ENCODE measurements around the gene BCAS4. TPM values are rescaled to one million over a fixed set of nuclear protein-coding genes. Genes with fewer than 3 reads are reported as not detected.
A peak's percentile ranks its signal among the peaks of the same experiment; 100 is the strongest.

Gene BCAS4
- total RNA-seq, 1 experiment from 2014 or later, result 34.8 TPM

DNA sequence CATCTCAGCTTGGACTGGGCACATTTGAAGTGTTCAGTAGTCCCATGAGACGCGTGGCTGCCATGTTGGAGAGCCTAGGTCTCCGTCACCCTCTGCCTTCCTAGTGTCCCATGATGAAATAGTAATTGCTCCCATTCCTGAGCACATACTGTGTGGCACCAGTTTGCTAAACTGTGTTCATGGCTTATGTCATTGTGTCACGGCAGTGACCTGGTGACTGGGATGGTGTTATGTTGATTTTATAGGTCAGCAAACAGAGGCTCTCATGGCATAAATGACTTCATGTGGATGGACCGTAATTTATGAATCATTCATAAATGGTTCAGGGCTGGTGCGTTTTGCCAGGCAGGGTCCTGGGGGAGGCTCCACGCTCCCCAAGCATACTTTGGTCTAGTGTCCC lies 3.8 kb downstream of the BCAS4 start:
- Histone ChIP-seq H3K4me1 (ENCODE audit: control insufficient read depth, insufficient read depth, low read length) (peaks cover 7% of the 10 kb centered on the region), H3K4me3 (ENCODE audit: low read depth in 2 of 2, low read length in 2 of 2) (no peak overlapping the region), H3K9me3 (ENCODE audit: control insufficient read depth, insufficient read depth, low read depth, low read length) (no peaks in the 10 kb centered on the region), H3K27me3 (ENCODE audit: control insufficient read depth, insufficient read depth, low read length) (no peaks in the 10 kb centered on the region), H3K27ac (ENCODE audit: low read length) (no peak overlapping the region), H3K36me3 (ENCODE audit: control insufficient read depth, insufficient read depth, low read length) (no peaks in the 10 kb centered on the region)
- ChIA-PET POLR2A (no interaction called here), CTCF (no interaction called here)
- BruUV-seq (replicated peaks), result TSS peak; percentile 40
- in situ Hi-C loops (cut with HindIII; ENCODE audit: low pct_unique_long_range_greater_than_20kb, low sequenced_read_pairs) (no loop called here), intact Hi-C loops (cut with micrococcal nuclease; ENCODE audit: unreplicated experiment) (no loop called here)
- TF ChIP-seq TCF7L2 (IDR thresholded peaks at IDR 0.05; ENCODE audit: low read depth, low read length), result no peak
- no peak for ATAC-seq
- DNase-seq (ENCODE audit: low read depth, low spot score), result no peak

DNA sequence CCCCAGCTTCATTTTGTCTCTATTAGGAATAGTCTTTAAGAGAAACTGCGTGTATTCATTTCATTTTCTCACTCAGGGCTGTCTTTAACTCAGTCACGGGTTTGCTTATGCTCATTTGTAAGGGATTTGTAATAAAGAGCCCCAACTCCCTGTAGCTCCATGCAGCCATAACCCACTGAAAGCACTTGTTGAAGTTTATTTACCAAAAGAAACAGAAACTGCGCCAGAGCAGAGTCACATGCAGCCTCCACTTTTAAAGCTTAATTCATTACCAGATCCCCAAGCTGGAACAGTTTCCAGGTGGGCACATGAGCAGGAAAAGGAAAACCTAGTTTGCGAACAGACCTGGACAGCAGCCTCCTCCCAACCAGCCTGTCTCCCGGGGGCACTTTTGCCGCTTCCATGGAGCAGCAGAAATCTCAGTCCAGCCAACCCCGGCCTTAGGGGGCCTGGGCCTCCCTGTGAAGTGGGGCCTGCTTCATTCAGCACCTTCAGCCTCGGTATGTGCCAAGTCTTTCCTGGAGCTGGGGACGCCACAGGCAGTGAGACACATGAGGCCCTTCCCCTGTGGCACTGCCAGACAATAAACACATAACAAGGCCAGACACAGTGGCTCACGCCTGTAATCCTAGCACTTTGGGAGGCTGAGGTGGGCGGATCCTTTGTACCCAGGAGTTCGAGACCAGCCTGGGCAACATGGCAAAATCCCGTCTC lies 4.5 kb downstream of the BCAS4 start:
- DNase-seq (ENCODE audit: low read depth, low spot score) (no peak), ATAC-seq (no peak)
- H3K36me3 ChIP-seq (ENCODE audit: control insufficient read depth, insufficient read depth, low read length), result no peaks in the 10 kb centered on the region
- BruUV-seq (replicated peaks), result no TSS peak
- H3K9me3 ChIP-seq (ENCODE audit: control insufficient read depth, insufficient read depth, low read depth, low read length), result no peaks in the 10 kb centered on the region
- intact Hi-C loops (cut with micrococcal nuclease; ENCODE audit: unreplicated experiment), result no loop called here
- POLR2A ChIA-PET, result no interaction called here
- H3K4me1 ChIP-seq (ENCODE audit: control insufficient read depth, insufficient read depth, low read length), result peaks cover 2% of the 10 kb centered on the region; the same call in 1 of the 2 replicates
- TF ChIP-seq TCF7L2 (IDR thresholded peaks at IDR 0.05; ENCODE audit: low read depth, low read length) (no peak), POLR2AphosphoS5 (IDR thresholded peaks at IDR 0.05; ENCODE audit: low read depth, low read length) (no peak), SIN3A (IDR thresholded peaks at IDR 0.05; ENCODE audit: borderline replicate concordance, insufficient read depth, low read depth, low read length) (no peak)
- TF ChIP-seq, protein P1, sequence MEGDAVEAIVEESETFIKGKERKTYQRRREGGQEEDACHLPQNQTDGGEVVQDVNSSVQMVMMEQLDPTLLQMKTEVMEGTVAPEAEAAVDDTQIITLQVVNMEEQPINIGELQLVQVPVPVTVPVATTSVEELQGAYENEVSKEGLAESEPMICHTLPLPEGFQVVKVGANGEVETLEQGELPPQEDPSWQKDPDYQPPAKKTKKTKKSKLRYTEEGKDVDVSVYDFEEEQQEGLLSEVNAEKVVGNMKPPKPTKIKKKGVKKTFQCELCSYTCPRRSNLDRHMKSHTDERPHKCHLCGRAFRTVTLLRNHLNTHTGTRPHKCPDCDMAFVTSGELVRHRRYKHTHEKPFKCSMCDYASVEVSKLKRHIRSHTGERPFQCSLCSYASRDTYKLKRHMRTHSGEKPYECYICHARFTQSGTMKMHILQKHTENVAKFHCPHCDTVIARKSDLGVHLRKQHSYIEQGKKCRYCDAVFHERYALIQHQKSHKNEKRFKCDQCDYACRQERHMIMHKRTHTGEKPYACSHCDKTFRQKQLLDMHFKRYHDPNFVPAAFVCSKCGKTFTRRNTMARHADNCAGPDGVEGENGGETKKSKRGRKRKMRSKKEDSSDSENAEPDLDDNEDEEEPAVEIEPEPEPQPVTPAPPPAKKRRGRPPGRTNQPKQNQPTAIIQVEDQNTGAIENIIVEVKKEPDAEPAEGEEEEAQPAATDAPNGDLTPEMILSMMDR (IDR thresholded peaks at IDR 0.05), result no peak
- TF ChIP-seq, protein P2, sequence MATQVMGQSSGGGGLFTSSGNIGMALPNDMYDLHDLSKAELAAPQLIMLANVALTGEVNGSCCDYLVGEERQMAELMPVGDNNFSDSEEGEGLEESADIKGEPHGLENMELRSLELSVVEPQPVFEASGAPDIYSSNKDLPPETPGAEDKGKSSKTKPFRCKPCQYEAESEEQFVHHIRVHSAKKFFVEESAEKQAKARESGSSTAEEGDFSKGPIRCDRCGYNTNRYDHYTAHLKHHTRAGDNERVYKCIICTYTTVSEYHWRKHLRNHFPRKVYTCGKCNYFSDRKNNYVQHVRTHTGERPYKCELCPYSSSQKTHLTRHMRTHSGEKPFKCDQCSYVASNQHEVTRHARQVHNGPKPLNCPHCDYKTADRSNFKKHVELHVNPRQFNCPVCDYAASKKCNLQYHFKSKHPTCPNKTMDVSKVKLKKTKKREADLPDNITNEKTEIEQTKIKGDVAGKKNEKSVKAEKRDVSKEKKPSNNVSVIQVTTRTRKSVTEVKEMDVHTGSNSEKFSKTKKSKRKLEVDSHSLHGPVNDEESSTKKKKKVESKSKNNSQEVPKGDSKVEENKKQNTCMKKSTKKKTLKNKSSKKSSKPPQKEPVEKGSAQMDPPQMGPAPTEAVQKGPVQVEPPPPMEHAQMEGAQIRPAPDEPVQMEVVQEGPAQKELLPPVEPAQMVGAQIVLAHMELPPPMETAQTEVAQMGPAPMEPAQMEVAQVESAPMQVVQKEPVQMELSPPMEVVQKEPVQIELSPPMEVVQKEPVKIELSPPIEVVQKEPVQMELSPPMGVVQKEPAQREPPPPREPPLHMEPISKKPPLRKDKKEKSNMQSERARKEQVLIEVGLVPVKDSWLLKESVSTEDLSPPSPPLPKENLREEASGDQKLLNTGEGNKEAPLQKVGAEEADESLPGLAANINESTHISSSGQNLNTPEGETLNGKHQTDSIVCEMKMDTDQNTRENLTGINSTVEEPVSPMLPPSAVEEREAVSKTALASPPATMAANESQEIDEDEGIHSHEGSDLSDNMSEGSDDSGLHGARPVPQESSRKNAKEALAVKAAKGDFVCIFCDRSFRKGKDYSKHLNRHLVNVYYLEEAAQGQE (IDR thresholded peaks at IDR 0.05; ENCODE audit: insufficient read depth in 1 of 2, low read depth in 2 of 2, low read length in 1 of 2), result no peak
- in situ Hi-C loops (cut with HindIII; ENCODE audit: low pct_unique_long_range_greater_than_20kb, low sequenced_read_pairs), result no loop called here
- no peak overlapping the region for H3K4me3 ChIP-seq (ENCODE audit: low read depth in 2 of 2, low read length in 2 of 2)
- H3K27ac ChIP-seq (ENCODE audit: low read length), result no peak overlapping the region; the same call in 1 of the 2 replicates
- H3K27me3 ChIP-seq (ENCODE audit: control insufficient read depth, insufficient read depth, low read length), result no peaks in the 10 kb centered on the region
- CTCF ChIA-PET, result no interaction called here

DNA sequence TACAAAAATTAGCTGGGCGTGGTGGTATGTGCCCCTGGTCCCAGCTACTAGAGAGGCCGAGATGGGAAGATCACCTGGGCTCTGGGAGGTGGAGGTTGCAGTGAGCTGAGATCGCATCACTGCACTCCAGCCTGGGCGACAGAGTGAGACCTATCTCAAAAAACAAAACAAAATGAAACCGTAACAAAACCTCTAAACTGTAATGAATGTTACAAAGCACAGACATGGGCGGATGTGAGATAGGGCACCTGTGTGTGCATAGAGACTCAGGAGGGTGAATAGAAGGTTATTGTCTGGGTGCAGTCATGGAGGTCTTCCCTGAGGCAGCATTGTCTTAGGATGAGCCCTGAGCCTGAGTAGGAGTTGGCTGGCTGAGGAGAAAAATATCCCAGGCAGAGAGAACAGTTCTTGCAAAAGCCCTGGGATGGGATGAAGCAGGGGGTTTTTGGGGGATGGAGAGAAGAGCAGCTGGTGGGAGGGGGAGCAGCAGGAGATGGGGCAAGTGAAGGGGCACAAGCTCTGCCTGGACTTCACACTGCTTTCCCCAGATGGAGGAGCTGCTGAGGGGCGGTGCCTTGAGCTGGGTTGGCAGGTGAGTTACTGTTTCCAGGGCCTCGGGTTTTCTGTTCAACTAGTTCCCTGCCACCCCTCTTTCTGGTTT lies 5.2 kb downstream of the BCAS4 start:
- H3K4me1 ChIP-seq (ENCODE audit: control insufficient read depth, insufficient read depth, low read length), result no peaks in the 10 kb centered on the region
- no peaks in the 10 kb centered on the region for H3K27me3 ChIP-seq (ENCODE audit: control insufficient read depth, insufficient read depth, low read length)
- H3K9me3 ChIP-seq (ENCODE audit: control insufficient read depth, insufficient read depth, low read depth, low read length), result no peaks in the 10 kb centered on the region
- no peak for DNase-seq (ENCODE audit: low read depth, low spot score)
- in situ Hi-C loops (cut with HindIII; ENCODE audit: low pct_unique_long_range_greater_than_20kb, low sequenced_read_pairs) (no loop called here), intact Hi-C loops (cut with micrococcal nuclease; ENCODE audit: unreplicated experiment) (no loop called here)
- ChIA-PET CTCF (no interaction called here), POLR2A (no interaction called here)
- BruUV-seq (replicated peaks), result no TSS peak
- H3K4me3 ChIP-seq (ENCODE audit: low read depth in 2 of 2, low read length in 2 of 2), result no peak overlapping the region
- no peaks in the 10 kb centered on the region for H3K36me3 ChIP-seq (ENCODE audit: control insufficient read depth, insufficient read depth, low read length)
- H3K27ac ChIP-seq (ENCODE audit: low read length), result no peak overlapping the region; the same call in 1 of the 2 replicates
- ATAC-seq, result no peak
- TF ChIP-seq, protein P1 (IDR thresholded peaks at IDR 0.05), result no peak
- TF ChIP-seq TCF7L2 (IDR thresholded peaks at IDR 0.05; ENCODE audit: low read depth, low read length) (no peak), SIN3A (IDR thresholded peaks at IDR 0.05; ENCODE audit: borderline replicate concordance, insufficient read depth, low read depth, low read length) (no peak), POLR2AphosphoS5 (IDR thresholded peaks at IDR 0.05; ENCODE audit: low read depth, low read length) (no peak)
- TF ChIP-seq, protein P2 (IDR thresholded peaks at IDR 0.05; ENCODE audit: insufficient read depth in 1 of 2, low read depth in 2 of 2, low read length in 1 of 2), result no peak

All from Panc1 (cell line).